ENCODE measurements around the gene SNX15.

Gene SNX15

DNA sequence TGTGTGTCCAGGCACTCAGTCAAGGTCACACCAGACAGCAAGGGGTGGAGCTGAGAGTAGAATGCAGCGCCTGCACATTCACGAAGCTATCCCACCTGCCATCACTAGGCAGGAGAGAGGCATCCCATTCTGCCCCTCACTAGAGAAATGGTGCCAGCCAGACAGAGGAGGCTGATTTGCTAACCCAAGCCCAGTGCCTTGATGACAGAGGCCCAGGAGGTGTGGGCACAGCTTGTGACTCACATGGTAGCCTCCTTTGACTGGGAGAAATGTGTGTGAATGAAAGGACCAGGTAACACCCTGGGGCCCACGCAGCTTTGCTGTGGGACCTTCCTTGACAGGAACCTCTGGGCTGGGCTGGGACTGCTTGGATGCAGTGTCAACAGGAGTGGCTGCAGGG, 36.3 kb downstream of the SNX15 start:
- DNase-seq (ENCODE audit: low read depth, low spot score): no peak
- TF ChIP-seq, protein P1, sequence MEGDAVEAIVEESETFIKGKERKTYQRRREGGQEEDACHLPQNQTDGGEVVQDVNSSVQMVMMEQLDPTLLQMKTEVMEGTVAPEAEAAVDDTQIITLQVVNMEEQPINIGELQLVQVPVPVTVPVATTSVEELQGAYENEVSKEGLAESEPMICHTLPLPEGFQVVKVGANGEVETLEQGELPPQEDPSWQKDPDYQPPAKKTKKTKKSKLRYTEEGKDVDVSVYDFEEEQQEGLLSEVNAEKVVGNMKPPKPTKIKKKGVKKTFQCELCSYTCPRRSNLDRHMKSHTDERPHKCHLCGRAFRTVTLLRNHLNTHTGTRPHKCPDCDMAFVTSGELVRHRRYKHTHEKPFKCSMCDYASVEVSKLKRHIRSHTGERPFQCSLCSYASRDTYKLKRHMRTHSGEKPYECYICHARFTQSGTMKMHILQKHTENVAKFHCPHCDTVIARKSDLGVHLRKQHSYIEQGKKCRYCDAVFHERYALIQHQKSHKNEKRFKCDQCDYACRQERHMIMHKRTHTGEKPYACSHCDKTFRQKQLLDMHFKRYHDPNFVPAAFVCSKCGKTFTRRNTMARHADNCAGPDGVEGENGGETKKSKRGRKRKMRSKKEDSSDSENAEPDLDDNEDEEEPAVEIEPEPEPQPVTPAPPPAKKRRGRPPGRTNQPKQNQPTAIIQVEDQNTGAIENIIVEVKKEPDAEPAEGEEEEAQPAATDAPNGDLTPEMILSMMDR (IDR thresholded peaks at IDR 0.05; ENCODE audit: insufficient read depth, low read length, missing control alignments): no peak
- POLR2A ChIA-PET: no interaction called here
- CTCF ChIA-PET: interaction anchor here (1.2 kb wide), 1 partner anchor 12 kb away, joined by 3 read pairs; no protein-coding TSS in a partner anchor
- H3K4me3 ChIP-seq (ENCODE audit: low read depth, low read length): no peak overlapping the region

DNA sequence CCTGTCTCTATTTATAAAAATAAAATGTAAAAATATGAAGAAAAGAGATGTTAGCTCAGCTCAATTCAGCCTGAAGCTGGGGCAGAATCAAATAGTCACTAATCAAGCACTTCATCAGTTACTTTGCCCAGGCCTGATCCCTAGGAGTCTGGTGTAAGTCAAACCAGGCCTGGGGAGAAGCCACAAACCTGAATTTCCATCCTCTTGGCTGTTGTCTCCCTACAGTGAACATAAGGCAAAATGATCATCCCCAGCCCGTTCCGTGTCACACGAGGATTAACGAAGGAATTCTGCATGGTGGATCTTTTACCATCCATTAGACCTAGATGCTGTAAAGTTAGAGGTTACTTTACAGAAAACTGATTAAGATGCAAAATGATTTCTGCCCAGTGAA, 37.6 kb downstream of the SNX15 start:
- no peak overlapping the region for H3K4me3 ChIP-seq (ENCODE audit: low read depth, low read length)
- DNase-seq (ENCODE audit: low read depth, low spot score): no peak
- CTCF ChIA-PET: no interaction called here
- TF ChIP-seq, protein P1 (IDR thresholded peaks at IDR 0.05; ENCODE audit: insufficient read depth, low read length, missing control alignments): no peak
- POLR2A ChIA-PET: interaction anchor here (1.0 kb wide), 1 partner anchor 22 kb away, joined by 3 read pairs; no protein-coding TSS in a partner anchor

DNA sequence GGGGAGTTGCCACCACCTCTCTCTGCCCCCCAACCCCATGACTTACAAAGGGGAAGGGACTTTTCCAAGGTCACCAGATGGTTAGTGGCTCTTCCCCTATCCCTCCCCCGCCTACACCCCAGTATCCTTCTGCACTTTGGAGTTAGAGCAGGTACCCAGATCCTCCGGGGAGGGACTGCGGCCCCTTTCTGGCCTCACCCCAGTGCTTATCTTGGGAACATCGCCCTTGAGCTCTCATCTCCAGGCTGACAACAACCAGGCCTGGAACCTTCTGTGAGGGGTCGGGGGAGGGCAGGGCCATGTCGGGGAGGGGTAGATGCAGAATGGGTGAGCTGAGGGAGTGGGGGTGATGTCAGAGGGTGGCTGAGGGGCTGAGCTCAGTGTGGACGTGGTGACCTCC, 38.6 kb downstream of the SNX15 start:
- POLR2A ChIA-PET: no interaction called here
- TF ChIP-seq, protein P1 (IDR thresholded peaks at IDR 0.05; ENCODE audit: insufficient read depth, low read length, missing control alignments): no peak
- no peak overlapping the region for H3K4me3 ChIP-seq (ENCODE audit: low read depth, low read length)
- DNase-seq (ENCODE audit: low read depth, low spot score): no peak
- CTCF ChIA-PET: interaction anchor here (0.8 to 1.3 kb wide), 2 partner anchors 10 to 51 kb away, joined by 3 read pairs; no protein-coding TSS in a partner anchor

DNA sequence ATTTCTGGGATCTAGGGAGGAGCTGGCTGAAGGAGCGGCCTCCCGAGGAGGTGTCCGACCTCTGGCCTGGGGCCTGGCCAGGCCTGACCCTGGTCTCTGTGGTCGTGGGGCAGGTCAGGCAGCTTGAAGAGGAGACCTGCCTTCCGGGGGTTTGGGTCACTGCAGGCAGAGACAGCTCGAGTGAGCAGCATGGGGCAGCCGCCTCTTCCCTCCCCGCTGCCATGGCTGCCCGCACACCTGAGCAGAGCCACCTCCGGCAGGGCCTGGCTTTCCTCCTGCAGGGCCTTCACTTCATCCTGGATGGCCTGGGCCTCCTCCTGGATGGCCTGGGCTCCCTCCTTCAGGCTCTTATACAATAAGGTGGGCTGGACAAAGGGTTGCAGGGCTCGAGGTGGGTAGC, 39.1 kb downstream of the SNX15 start:
- POLR2A ChIA-PET: no interaction called here
- H3K4me3 ChIP-seq (ENCODE audit: low read depth, low read length): no peak overlapping the region
- CTCF ChIA-PET: interaction anchor here (0.8 to 1.3 kb wide), 2 partner anchors 10 to 52 kb away, joined by 3 read pairs; no protein-coding TSS in a partner anchor
- DNase-seq (ENCODE audit: low read depth, low spot score): no peak
- TF ChIP-seq, protein P1 (IDR thresholded peaks at IDR 0.05; ENCODE audit: insufficient read depth, low read length, missing control alignments): no peak

DNA sequence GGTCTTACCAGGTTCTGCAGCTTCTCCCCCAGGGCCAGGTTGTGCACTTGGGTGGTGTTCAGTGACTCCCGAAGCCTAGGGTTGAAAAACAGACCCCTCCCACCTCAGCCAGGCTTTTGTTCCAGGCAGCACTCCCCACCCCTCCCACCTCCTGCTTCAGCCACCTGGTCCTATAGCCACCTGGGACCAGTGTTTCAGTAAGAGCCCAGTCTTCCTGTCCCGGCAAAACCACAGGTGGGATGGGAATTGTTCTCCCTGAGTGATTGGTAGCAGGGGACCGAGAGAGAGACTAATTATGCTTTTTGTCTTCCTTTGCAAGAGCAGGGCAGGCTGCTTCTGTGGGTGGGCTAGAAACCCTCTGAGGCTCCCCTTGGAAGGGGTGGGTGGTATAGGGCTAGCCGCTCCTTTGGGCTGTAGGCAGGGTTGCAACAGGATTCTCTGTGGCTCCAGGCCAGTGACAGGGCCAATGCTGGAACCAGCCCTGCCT, 39.6 kb downstream of the SNX15 start:
- CTCF ChIA-PET: interaction anchor here (0.8 to 1.3 kb wide), 2 partner anchors 9 to 52 kb away, joined by 3 read pairs; no protein-coding TSS in a partner anchor
- no peak overlapping the region for H3K4me3 ChIP-seq (ENCODE audit: low read depth, low read length)
- POLR2A ChIA-PET: no interaction called here
- TF ChIP-seq, protein P1 (IDR thresholded peaks at IDR 0.05; ENCODE audit: insufficient read depth, low read length, missing control alignments): no peak
- DNase-seq (ENCODE audit: low read depth, low spot score): no peak

DNA sequence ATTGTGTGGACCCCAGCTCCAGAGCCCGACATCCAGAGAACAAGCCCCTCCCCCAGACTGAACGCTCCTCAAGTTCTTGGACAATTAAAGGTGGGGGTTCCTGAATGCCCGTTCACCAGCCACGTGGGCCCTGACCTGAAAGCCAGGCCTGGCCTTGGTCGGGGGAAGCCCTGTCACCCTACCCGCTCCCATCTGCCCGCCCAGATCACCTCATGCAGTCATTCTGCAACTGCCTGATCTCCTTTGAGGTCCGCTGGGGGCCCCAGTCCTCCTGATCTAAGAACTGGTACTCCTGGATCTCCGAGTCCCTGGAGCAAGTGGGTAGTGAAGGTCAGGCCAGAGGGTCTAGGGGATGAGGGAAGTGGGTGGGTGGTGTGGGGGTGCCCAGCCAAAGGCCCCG, 40.2 kb downstream of the SNX15 start:
- TF ChIP-seq, protein P1 (IDR thresholded peaks at IDR 0.05; ENCODE audit: insufficient read depth, low read length, missing control alignments): no peak
- CTCF ChIA-PET: no interaction called here
- no peak for DNase-seq (ENCODE audit: low read depth, low spot score)
- POLR2A ChIA-PET: no interaction called here
- no peak overlapping the region for H3K4me3 ChIP-seq (ENCODE audit: low read depth, low read length)
